GM18498 (cell line): ENCODE results near the gene ZYX.

ENCODE experiments used
- ATAC-seq: cut with Tn5 transposase; IDR thresholded peaks from one replicate; pipeline ENCODE4 v1.9.1; 2021; ENCODE audit warnings: mild to moderate bottlenecking, moderate library complexity; ENCODE audit not compliant: unreplicated experiment

The ZYX gene

GRCh38 chr7:143380646-143381426 is at the start of gene ZYX:
Gene ZYX (plus strand): TSS chr7:143381345. CDS start chr7:143381572, 227 bp downstream.
- peak; percentile 84 for ATAC-seq

- no peak for ATAC-seq
Observed at GRCh38 chr7:143334244-143334643, 46.9 kb upstream of the ZYX start.

- no peak for ATAC-seq
Observed at GRCh38 chr7:143337216-143337615, 43.9 kb upstream of the ZYX start.

DNA sequence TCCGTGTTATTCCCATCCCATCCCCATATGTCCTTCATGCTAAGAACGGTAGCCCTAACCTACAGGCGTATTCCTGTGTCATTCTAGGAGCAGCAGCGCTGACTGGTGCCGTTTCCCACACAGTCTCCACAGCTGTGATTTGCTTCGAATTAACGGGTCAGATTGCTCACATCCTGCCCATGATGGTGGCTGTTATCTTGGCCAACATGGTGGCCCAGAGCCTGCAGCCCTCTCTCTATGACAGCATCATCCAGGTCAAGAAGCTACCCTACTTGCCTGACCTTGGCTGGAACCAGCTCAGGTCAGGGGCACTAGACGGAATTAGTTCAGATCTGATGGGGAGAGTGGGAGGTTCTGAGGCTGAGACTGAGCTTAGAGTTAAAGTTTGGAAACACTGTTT is 39.3 kb upstream of the ZYX start:
- no peak for ATAC-seq

DNA sequence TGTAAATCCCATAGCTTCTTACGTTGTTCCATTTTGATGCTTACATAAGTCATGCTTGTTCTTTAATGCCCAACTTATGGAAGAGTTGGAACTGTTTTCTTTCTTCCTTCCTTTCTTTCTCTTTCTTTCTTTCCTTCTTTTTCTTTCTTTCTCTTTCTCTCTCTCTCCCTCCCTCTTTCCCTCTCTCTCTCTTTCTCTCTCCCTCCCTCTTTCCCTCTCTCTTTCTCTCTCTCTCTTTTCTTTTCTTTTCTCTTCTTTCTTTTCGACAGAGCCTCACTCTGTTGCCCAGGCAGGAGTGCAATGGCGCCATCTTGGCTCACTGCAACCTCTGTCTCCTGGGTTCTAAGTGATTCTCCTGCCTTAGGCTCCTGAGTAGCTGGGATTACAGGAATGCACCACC is 37.5 kb upstream of the ZYX start:
- no peak for ATAC-seq

DNA sequence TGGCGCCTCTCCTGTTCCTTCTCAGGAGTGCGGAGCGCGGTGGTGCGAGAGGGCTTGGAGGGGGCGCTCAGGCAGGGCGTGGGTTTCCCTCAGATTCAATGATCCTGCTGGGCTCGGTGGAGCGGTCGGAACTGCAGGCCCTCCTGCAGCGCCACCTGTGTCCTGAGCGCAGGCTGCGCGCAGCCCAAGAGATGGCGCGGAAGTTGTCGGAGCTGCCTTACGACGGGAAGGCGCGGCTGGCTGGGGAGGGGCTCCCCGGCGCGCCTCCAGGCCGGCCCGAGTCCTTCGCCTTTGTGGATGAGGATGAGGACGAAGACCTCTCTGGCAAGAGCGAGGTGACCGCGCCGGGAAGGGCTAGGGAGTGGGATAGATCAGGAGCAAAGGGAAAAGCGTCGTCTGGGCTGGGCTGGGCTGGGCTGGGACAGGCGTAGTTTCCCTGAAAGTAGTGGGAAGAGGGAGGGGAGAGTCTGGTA is 35.7 kb upstream of the ZYX start:
- no peak for ATAC-seq

DNA sequence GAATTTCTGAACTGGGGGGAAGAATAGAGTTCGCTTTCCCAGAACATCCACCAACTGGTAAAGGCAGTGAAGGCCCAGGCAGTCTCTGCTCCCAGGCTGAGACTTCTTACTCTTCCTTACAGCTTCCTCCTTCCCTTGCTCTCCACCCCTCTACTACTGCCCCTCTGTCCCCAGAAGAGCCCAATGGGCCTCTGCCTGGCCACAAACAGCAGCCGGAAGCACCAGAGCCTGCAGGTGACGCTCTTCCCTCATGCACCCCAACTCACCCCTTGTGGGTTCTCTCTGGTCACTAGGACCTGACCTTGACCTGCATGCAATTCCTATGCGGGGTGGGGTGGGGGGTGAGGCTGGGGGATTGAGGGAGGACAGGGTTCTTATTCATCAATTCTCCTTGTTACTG is 35.1 kb upstream of the ZYX start:
- ATAC-seq = no peak

- ATAC-seq = no peak
Observed at GRCh38 chr7:143347950-143348349, 33.2 kb upstream of the ZYX start.

GRCh38 chr7:143351060-143351459 is 30.1 kb upstream of the ZYX start:
- ATAC-seq = no peak

DNA sequence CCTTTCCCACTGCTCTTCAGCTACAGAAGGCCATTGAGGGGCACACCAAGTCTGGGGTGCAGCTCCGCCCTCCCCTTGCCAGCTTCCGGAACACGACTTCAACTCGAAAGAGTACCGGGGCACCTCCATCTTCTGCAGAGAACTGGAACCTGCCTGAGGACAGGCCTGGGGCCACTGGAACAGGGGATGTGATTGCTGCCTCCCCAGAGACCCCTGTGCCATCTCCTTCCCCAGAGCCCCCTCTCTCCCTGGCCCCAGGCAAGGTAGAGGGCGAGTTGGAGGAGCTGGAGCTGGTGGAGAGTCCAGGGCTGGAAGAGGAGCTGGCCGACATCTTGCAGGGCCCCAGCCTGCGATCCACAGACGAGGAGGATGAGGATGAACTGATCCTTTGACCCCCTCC is 29.6 kb upstream of the ZYX start:
- ATAC-seq = no peak

DNA sequence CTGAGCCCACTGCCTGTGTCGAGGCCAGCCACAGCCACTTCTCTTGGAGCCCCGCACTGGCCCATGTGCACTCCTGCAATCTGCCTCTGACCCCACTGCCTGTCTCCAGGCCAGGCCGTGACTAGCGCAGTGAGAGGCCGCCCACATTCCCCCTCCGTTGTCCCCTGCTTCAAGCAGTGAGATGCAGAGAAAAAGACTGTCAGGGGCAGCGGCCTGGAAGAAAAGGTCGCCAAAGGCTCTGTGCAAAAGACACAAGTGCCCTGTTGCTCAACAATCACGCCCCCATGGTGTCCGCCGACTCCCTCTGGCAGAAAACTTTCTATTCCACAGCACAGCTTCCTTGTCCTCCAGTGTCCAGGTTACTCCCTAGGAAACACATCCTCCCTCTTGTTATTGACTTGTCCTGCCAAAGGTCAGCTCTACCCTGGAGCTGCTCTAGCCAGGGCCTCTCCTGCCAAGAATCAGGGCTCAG is 28.6 kb upstream of the ZYX start:
- ATAC-seq = no peak

DNA sequence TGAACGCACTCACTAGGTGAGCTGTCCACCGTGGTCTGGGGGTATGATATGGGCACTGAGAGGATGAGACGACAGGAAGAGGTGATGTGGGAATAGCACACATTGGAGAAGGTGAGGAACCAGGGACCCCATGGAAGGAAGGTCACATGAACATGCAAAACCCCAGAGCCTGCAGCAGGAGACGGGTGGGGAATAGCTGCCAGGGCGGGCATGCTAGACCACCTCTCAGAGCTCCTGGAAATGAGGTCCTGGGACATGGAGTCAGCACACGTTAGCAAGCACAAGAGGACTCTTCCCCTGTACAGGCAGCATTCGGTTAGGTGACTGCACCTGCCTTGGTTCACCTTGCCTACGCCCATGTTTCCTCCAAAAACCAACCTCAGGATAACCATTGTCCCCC is 26.8 kb upstream of the ZYX start:
- no peak for ATAC-seq

GRCh38 chr7:143354965-143355364 is 26.2 kb upstream of the ZYX start:
- ATAC-seq = no peak

GRCh38 chr7:143355450-143356385 is 25.4 kb upstream of the ZYX start:
- ATAC-seq = no peak

GRCh38 chr7:143356414-143357050 is 24.6 kb upstream of the ZYX start:
- ATAC-seq = no peak

DNA sequence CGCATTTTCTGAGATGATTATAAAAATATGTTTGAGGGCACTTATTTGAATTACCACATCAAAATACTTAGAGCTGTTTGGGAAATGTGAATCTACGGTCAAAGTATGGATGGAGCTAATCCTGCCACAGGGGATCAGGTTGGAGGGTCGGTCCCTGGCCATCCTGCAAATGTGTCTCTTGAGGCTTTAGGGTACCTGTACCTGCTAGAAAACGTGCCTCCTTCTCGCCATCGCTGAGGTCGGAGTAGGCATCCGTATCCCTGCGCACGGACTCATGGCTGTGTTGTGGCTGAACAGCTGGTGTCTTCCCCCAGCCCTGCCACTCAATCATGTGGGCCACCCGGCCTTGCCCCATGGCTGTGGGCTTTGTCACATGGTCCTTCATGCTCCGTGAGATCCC is 22.5 kb upstream of the ZYX start:
- no peak for ATAC-seq

- ATAC-seq = no peak
Observed at GRCh38 chr7:143359771-143360353, 21.3 kb upstream of the ZYX start.

- ATAC-seq = no peak
Observed at GRCh38 chr7:143360788-143361551, 20.2 kb upstream of the ZYX start.

DNA sequence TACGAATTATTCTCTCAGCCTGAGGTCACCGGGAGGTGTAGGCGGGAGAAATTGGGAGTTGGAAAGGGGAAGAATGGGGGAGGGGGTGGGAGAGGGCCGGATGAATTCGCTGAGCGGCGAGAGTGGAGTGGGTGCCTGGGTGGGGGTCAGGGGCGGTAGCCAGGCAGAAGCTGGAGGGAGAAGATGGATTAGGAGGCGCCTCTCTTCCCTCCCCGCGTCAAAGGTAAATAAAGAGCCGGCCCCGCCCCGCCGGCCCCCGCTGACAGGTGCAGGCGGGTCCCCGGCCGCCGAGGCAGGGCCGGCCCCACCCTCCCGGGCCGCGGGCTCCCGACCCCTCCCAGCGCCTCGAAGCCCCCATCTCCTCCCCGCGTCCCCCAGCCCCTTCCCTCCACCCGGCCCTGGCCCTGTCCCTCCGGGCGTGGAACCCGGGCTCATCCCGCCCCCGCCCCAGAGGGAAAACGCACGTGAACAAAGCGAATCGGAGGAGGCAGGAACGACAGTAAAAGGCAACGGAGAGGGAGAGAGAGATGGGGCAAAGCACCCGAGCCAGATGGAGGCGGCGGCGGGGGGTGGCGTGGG is 19.5 kb upstream of the ZYX start:
- ATAC-seq = no peak
